SK-N-MC (cell line): ENCODE results near the gene UMAD1.

Experiments used
- EZH2 ChIP-seq: fragments of 200-600 bp; sonication (generic); IDR thresholded peaks from one replicate; pipeline ENCODE4 v1.6.1; 2017; ENCODE audit warnings: antibody characterized with exemption
- FOXP2 ChIP-seq: optimal IDR thresholded peaks from 2 replicates; pipeline ENCODE3; 2011; ENCODE audit warnings: mild to moderate bottlenecking, moderate library complexity; ENCODE audit not compliant: insufficient read depth; ENCODE audit errors: extremely low read length, control extremely low read depth
- POLR2AphosphoS5 ChIP-seq: IDR thresholded peaks from 2 replicates; pipeline ENCODE4 v1.6.1; 2012; ENCODE audit warnings: mild to moderate bottlenecking, low read depth, low read length, borderline replicate concordance

GRCh38 chr7:7719236-7719635, 78.7 kb downstream of the UMAD1 start:
- TF ChIP-seq EZH2 (no peak), FOXP2 (no peak), POLR2AphosphoS5 (no peak)
